ENCODE results near the gene C16orf92.

The C16orf92 gene

GRCh38 chr16:30052671-30053372 is 29.8 kb downstream of the C16orf92 start:
- Histone ChIP-seq H3K27ac (ENCODE audit: low read depth, low read length) (peak overlapping the region; percentile 65), H3K4me3 (ENCODE audit: low read depth, low read length) (peak overlapping the region; percentile 89)

GRCh38 chr16:30053376-30054015 is 30.5 kb downstream of the C16orf92 start:
- H3K4me3 ChIP-seq (ENCODE audit: low read depth, low read length), result peak overlapping the region; percentile 89
- H3K36me3 ChIP-seq (ENCODE audit: insufficient read depth, low read length), result no peaks in the 10 kb centered on the region
- peak overlapping the region; percentile 44 for H2AFZ ChIP-seq (ENCODE audit: low read length, unreplicated experiment)
- peak overlapping the region; percentile 65 for H3K27ac ChIP-seq (ENCODE audit: low read depth, low read length)
- no peaks in the 10 kb centered on the region for H3K27me3 ChIP-seq (ENCODE audit: insufficient read depth, low read length)
- peaks cover 16% of the 10 kb centered on the region for H3K4me1 ChIP-seq (ENCODE audit: control insufficient read depth, insufficient read depth, low read length, unreplicated experiment)
- H3K79me2 ChIP-seq (ENCODE audit: control insufficient read depth, insufficient read depth, low read length, unreplicated experiment), result peaks cover 21% of the 10 kb centered on the region

More at GRCh38 chr16:30052671-30053372, 29.8 kb downstream of the C16orf92 start:
- Histone ChIP-seq H3K27me3 (ENCODE audit: insufficient read depth, low read length) (no peaks in the 10 kb centered on the region), H3K36me3 (ENCODE audit: insufficient read depth, low read length) (no peaks in the 10 kb centered on the region), H3K4me1 (ENCODE audit: control insufficient read depth, insufficient read depth, low read length, unreplicated experiment) (peaks cover 16% of the 10 kb centered on the region), H2AFZ (ENCODE audit: low read length, unreplicated experiment) (peak overlapping the region; percentile 59), H3K79me2 (ENCODE audit: control insufficient read depth, insufficient read depth, low read length, unreplicated experiment) (peaks cover 21% of the 10 kb centered on the region)

- H3K27ac ChIP-seq (ENCODE audit: low read depth, low read length), result no peak overlapping the region
- peaks cover 21% of the 10 kb centered on the region for H3K79me2 ChIP-seq (ENCODE audit: control insufficient read depth, insufficient read depth, low read length, unreplicated experiment)
- H2AFZ ChIP-seq (ENCODE audit: low read length, unreplicated experiment), result no peak overlapping the region
- H3K4me1 ChIP-seq (ENCODE audit: control insufficient read depth, insufficient read depth, low read length, unreplicated experiment), result peaks cover 16% of the 10 kb centered on the region
- no peaks in the 10 kb centered on the region for H3K36me3 ChIP-seq (ENCODE audit: insufficient read depth, low read length)
- no peaks in the 10 kb centered on the region for H3K27me3 ChIP-seq (ENCODE audit: insufficient read depth, low read length)
- H3K4me3 ChIP-seq (ENCODE audit: low read depth, low read length), result peak overlapping the region; percentile 53
Observed at GRCh38 chr16:30054451-30054850, 31.5 kb downstream of the C16orf92 start.

- H3K4me1 ChIP-seq (ENCODE audit: control insufficient read depth, insufficient read depth, low read length, unreplicated experiment), result peaks cover 16% of the 10 kb centered on the region
- H3K27me3 ChIP-seq (ENCODE audit: insufficient read depth, low read length), result no peaks in the 10 kb centered on the region
- H3K36me3 ChIP-seq (ENCODE audit: insufficient read depth, low read length), result no peaks in the 10 kb centered on the region
- H3K4me3 ChIP-seq (ENCODE audit: low read depth, low read length), result peak overlapping the region; percentile 53; the same call in 1 of the 2 replicates
- H3K79me2 ChIP-seq (ENCODE audit: control insufficient read depth, insufficient read depth, low read length, unreplicated experiment), result peaks cover 21% of the 10 kb centered on the region
- H2AFZ ChIP-seq (ENCODE audit: low read length, unreplicated experiment), result no peak overlapping the region
- no peak overlapping the region for H3K27ac ChIP-seq (ENCODE audit: low read depth, low read length)
Observed at GRCh38 chr16:30054959-30055553, 32.1 kb downstream of the C16orf92 start.

DNA sequence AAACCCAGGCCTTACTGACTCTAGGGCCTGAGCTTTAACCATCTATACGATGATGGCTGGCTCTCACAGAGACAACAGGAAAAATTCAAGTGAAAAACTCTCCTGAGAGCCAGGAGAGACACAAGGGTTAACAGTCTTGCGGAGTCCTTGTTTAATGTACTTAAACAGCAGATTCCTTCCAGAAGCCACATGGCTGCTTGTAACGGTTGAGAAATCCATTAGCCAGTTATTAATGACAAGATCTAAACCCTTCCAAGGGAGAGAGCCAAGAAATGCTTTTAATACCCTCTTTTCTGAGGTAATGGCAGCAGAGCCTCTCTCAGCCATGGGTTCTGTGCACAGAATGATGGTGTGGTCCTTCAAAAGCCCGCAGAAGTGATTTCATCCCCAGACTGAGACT is 37.3 kb downstream of the C16orf92 start:
- H3K27me3 ChIP-seq (ENCODE audit: insufficient read depth, low read length), result no peaks in the 10 kb centered on the region
- no peaks in the 10 kb centered on the region for H3K36me3 ChIP-seq (ENCODE audit: insufficient read depth, low read length)
- peaks cover 7% of the 10 kb centered on the region for H3K79me2 ChIP-seq (ENCODE audit: control insufficient read depth, insufficient read depth, low read length, unreplicated experiment)
- H3K27ac ChIP-seq (ENCODE audit: low read depth, low read length), result no peak overlapping the region
- H2AFZ ChIP-seq (ENCODE audit: low read length, unreplicated experiment), result no peak overlapping the region
- no peak overlapping the region for H3K4me3 ChIP-seq (ENCODE audit: low read depth, low read length)
- peaks cover 11% of the 10 kb centered on the region for H3K4me1 ChIP-seq (ENCODE audit: control insufficient read depth, insufficient read depth, low read length, unreplicated experiment)

DNA sequence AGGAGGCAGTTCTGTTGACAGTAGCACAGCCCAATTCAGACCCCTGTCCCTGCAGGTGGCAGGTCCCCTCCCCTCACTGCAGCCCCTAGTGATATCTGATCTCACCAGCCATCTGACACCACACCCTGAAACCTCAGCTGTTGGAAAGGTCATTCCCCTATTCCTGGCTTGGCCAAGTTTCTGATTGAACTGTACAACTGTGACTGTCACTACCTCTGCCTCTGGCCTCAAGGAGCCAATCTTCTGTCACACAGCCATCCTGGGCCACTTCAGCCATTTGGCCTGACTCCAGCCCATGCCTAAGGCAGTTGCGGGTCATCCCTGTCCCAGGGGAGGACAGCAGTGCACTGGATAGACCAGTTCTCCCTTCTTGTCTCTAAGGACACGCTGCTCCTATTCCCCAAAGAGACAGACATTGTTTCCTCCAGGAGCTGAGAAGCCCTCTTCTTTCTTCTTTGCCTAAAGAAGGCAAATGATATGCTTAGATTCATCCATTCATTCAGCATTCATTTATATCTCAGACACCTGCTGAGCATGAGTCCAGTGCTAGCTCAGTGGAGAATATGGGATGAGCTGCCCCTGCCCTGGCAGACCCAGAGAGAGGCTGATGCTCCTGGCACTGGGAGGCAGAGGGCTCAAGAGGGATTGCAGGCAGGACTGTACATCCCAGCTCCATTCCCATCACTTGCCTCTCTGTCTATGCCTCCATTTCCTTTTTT is 38.0 kb downstream of the C16orf92 start:
- no peak overlapping the region for H3K4me3 ChIP-seq (ENCODE audit: low read depth, low read length)
- H2AFZ ChIP-seq (ENCODE audit: low read length, unreplicated experiment), result no peak overlapping the region
- H3K36me3 ChIP-seq (ENCODE audit: insufficient read depth, low read length), result peaks cover under 1% of the 10 kb centered on the region; the same call in 1 of the 2 replicates
- no peaks in the 10 kb centered on the region for H3K27me3 ChIP-seq (ENCODE audit: insufficient read depth, low read length)
- peaks cover 11% of the 10 kb centered on the region for H3K79me2 ChIP-seq (ENCODE audit: control insufficient read depth, insufficient read depth, low read length, unreplicated experiment)
- peaks cover 11% of the 10 kb centered on the region for H3K4me1 ChIP-seq (ENCODE audit: control insufficient read depth, insufficient read depth, low read length, unreplicated experiment)
- no peak overlapping the region for H3K27ac ChIP-seq (ENCODE audit: low read depth, low read length)

DNA sequence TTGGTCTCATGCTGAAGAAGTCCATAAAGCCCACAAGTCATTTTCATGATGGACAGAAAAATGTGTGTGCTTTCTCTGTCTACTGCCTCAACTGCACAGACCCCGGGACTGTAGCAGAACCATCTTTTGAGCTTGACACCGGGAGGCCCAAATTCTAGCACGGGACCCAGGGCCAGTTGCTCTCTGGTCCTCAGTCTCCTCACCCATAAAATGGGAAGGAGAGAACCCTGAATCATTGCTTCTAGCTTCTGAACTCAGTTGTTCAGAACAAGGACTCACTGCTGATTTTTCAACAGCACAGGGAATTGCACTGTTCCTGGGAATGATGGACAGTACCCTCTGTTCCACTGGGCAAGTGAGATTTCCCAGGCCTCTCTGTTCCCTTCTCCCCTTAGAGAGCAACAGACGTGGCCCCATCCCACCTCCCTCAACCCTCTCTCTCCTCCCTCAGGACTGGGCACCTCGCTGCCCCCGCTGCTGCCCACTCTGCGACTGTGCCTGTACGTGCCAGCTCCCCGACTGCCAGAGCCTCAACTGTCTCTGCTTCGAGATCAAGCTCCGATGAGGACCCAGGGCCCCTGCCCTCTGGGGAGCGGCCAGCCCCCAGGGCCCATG is 40.4 kb downstream of the C16orf92 start:
- H2AFZ ChIP-seq (ENCODE audit: low read length, unreplicated experiment), result no peak overlapping the region
- H3K27me3 ChIP-seq (ENCODE audit: insufficient read depth, low read length), result no peaks in the 10 kb centered on the region
- H3K36me3 ChIP-seq (ENCODE audit: insufficient read depth, low read length), result peaks cover 19% of the 10 kb centered on the region; the same call in 1 of the 2 replicates
- H3K4me1 ChIP-seq (ENCODE audit: control insufficient read depth, insufficient read depth, low read length, unreplicated experiment), result peaks cover 18% of the 10 kb centered on the region
- peaks cover 33% of the 10 kb centered on the region for H3K79me2 ChIP-seq (ENCODE audit: control insufficient read depth, insufficient read depth, low read length, unreplicated experiment)
- H3K27ac ChIP-seq (ENCODE audit: low read depth, low read length), result peak overlapping the region; percentile 93
- peak overlapping the region; percentile 97 for H3K4me3 ChIP-seq (ENCODE audit: low read depth, low read length)

GRCh38 chr16:30063893-30064728 is 41.1 kb downstream of the C16orf92 start:
- Histone ChIP-seq H3K27me3 (ENCODE audit: insufficient read depth, low read length) (no peaks in the 10 kb centered on the region), H3K36me3 (ENCODE audit: insufficient read depth, low read length) (peaks cover 25% of the 10 kb centered on the region; the same call in 1 of the 2 replicates), H3K79me2 (ENCODE audit: control insufficient read depth, insufficient read depth, low read length, unreplicated experiment) (peaks cover 40% of the 10 kb centered on the region), H3K4me3 (ENCODE audit: low read depth, low read length) (peak overlapping the region; percentile 97), H3K27ac (ENCODE audit: low read depth, low read length) (peak overlapping the region; percentile 93), H2AFZ (ENCODE audit: low read length, unreplicated experiment) (peak overlapping the region; percentile 10), H3K4me1 (ENCODE audit: control insufficient read depth, insufficient read depth, low read length, unreplicated experiment) (peaks cover 25% of the 10 kb centered on the region)

GRCh38 chr16:30064729-30065101 is 41.7 kb downstream of the C16orf92 start:
- Histone ChIP-seq H3K4me3 (ENCODE audit: low read depth, low read length) (peak overlapping the region; percentile 97), H3K79me2 (ENCODE audit: control insufficient read depth, insufficient read depth, low read length, unreplicated experiment) (peaks cover 46% of the 10 kb centered on the region), H3K36me3 (ENCODE audit: insufficient read depth, low read length) (peaks cover 31% of the 10 kb centered on the region; the same call in 1 of the 2 replicates), H2AFZ (ENCODE audit: low read length, unreplicated experiment) (peak overlapping the region; percentile 10), H3K27ac (ENCODE audit: low read depth, low read length) (peak overlapping the region; percentile 93), H3K27me3 (ENCODE audit: insufficient read depth, low read length) (no peaks in the 10 kb centered on the region), H3K4me1 (ENCODE audit: control insufficient read depth, insufficient read depth, low read length, unreplicated experiment) (peaks cover 31% of the 10 kb centered on the region)

All from ACC112 (cell line).